HepG2 (cell line): ENCODE data around the gene ANKRD44. TPM values are rescaled to one million over a fixed set of nuclear protein-coding genes. Genes with fewer than 3 reads are reported as not detected.

Source experiments
- ATAC-seq: fragments of 200-7000 bp; cut with Tn5 transposase; 3 replicates; pipeline ENCODE4 v1.9.1; 2020; ENCODE audit warnings: mild to moderate bottlenecking, moderate library complexity
- BruUV-seq: library from RNA; stranded (reverse); fragments of 400-500 nt; replicated peaks from 2 replicates; lab custom pipeline; 2021; lab: Mats Ljungman, UMichigan
- CTCF ChIA-PET: fragments of 300-600 bp; formaldehyde crosslinking; extraction: SDS; loops from one replicate; lab custom pipeline; 2021; ENCODE audit warnings: low total read pairs, inconsistent platforms, low intra/inter-chr PET ratio; lab: Yijun Ruan, JAX
- POLR2A ChIA-PET: fragments of 350-600 bp; sonication (Branson Sonifier 250); formaldehyde crosslinking; loops from one replicate; lab custom pipeline; 2020; ENCODE audit warnings: antibody characterized with exemption, inconsistent platforms; lab: Yijun Ruan, JAX
- DNase-seq: peaks from one replicate; pipeline ENCODE4 v3.0.0-alpha.2; 2015; ENCODE audit warnings: low spot score
- FAIRE-seq: peaks from 3 replicates; lab custom pipeline; 2011; peaks lifted over from hg19 to GRCh38; lab: Jason Lieb, UNC
- H2AFZ ChIP-seq: one replicate; pipeline ENCODE4 v1.6.1; 2011; ENCODE audit warnings: low read length, inconsistent platforms
- H3K27ac ChIP-seq: fragments of 300-600 bp; 3 replicates; pipeline ENCODE4 v1.8.0; 2011; ENCODE audit warnings: mixed run types, mild to moderate bottlenecking, mixed read lengths, low read length, inconsistent platforms; ENCODE audit not compliant: insufficient read depth; ENCODE audit errors: extremely low read length
- H3K27me3 ChIP-seq, 2 experiments: fragments of 200-600 bp in 1 of 2; 2 replicates in 1 of 2; 3 replicates in 1 of 2; pipeline versions ENCODE4 v1.6.0 to v1.8.0; 2011; ENCODE audit warnings: low read length in 2 of 2, mild to moderate bottlenecking in 2 of 2, moderate library complexity in 2 of 2, inconsistent platforms in 1 of 2; ENCODE audit not compliant: insufficient read depth in 2 of 2, control insufficient read depth in 1 of 2
- H3K36me3 ChIP-seq, 2 experiments: fragments of 200-600 bp in 1 of 2; replicated peaks in 1 of 2; 2 replicates in 1 of 2; 3 replicates in 1 of 2; pipeline versions ENCODE4 v1.5.1 to v1.8.0; 2011; ENCODE audit warnings: low read length in 2 of 2, inconsistent platforms in 1 of 2; ENCODE audit not compliant: insufficient read depth in 2 of 2, control insufficient read depth in 1 of 2
- H3K4me1 ChIP-seq: 2 replicates; pipeline ENCODE4 v1.5.1; 2012; ENCODE audit warnings: low read length, inconsistent platforms; ENCODE audit not compliant: insufficient read depth
- H3K4me2 ChIP-seq: 2 replicates; pipeline ENCODE4 v1.6.0; 2011; ENCODE audit warnings: low read depth, low read length, inconsistent platforms
- H3K4me3 ChIP-seq, 3 experiments: fragments of 200-600 bp in 1 of 3; sonication (generic), shearing (Covaris generic) in 1 of 3; replicated peaks in 1 of 3; 2 replicates each; pipeline ENCODE4 v1.5.1; 2011 to 2016; ENCODE audit warnings: low read length in 3 of 3, inconsistent platforms in 2 of 3, low read depth in 2 of 3, mild to moderate bottlenecking in 2 of 3, control low read depth in 1 of 3, mixed read lengths in 1 of 3; ENCODE audit not compliant: insufficient read depth in 1 of 3
- H3K79me2 ChIP-seq: one replicate; pipeline ENCODE4 v1.6.1; 2011; ENCODE audit warnings: low read length, inconsistent platforms; ENCODE audit not compliant: insufficient read depth
- H3K9ac ChIP-seq: 2 replicates; pipeline ENCODE4 v1.6.0; 2011; ENCODE audit warnings: mild to moderate bottlenecking, low read depth, low read length, inconsistent platforms; ENCODE audit not compliant: insufficient read depth
- H3K9me3 ChIP-seq: 2 replicates; pipeline ENCODE4 v1.5.1; 2012; ENCODE audit warnings: mild to moderate bottlenecking, low read length
- H4K20me1 ChIP-seq: 2 replicates; pipeline ENCODE4 v1.6.0; 2011; ENCODE audit warnings: inconsistent platforms, mild to moderate bottlenecking, low read length, moderate library complexity; ENCODE audit not compliant: insufficient read depth
- BRD4 ChIP-seq: sonication (generic); formaldehyde crosslinking; IDR thresholded peaks from 2 replicates; pipeline ENCODE4 v1.4.0; 2020; ENCODE audit warnings: missing genetic modification reagents
- EEA1 ChIP-seq: sonication (generic); formaldehyde crosslinking; IDR thresholded peaks from 2 replicates; pipeline ENCODE4 v1.5.1; 2020; ENCODE audit warnings: mild to moderate bottlenecking, missing genetic modification reagents, borderline replicate concordance
- ESRRA ChIP-seq: sonication (generic); formaldehyde crosslinking; IDR thresholded peaks from 2 replicates; pipeline ENCODE4 v1.5.1; 2020; ENCODE audit warnings: mild to moderate bottlenecking, low read depth, missing genetic modification reagents
- HOXA9 ChIP-seq: sonication (generic); formaldehyde crosslinking; IDR thresholded peaks from 2 replicates; pipeline ENCODE4 v1.8.1; 2022; ENCODE audit warnings: missing genetic modification reagents, mild to moderate bottlenecking, moderate library complexity, borderline replicate concordance
- IRF9 ChIP-seq: sonication (generic); formaldehyde crosslinking; IDR thresholded peaks from 2 replicates; pipeline ENCODE4 v1.8.0; 2022; ENCODE audit warnings: missing genetic modification reagents, mild to moderate bottlenecking, borderline replicate concordance
- JARID2 ChIP-seq: sonication (generic); formaldehyde crosslinking; IDR thresholded peaks from 2 replicates; pipeline ENCODE4 v1.8.1; 2023; ENCODE audit warnings: missing genetic modification reagents, inconsistent platforms; ENCODE audit not compliant: insufficient replicate concordance
- MEIS2 ChIP-seq: sonication (generic); formaldehyde crosslinking; IDR thresholded peaks from 2 replicates; pipeline ENCODE4 v1.9.0; 2021; ENCODE audit warnings: mild to moderate bottlenecking, missing genetic modification reagents
- MTA1 ChIP-seq: sonication (generic); formaldehyde crosslinking; IDR thresholded peaks from 2 replicates; pipeline ENCODE4 v1.4.0; 2020; ENCODE audit warnings: missing genetic modification reagents, mild to moderate bottlenecking, borderline replicate concordance
- PRPF4 ChIP-seq: fragments of 200-400 bp; formaldehyde crosslinking; IDR thresholded peaks from 2 replicates; pipeline ENCODE4 v1.6.1; 2016; ENCODE audit warnings: low read length, low read depth; ENCODE audit not compliant: poor library complexity, severe bottlenecking
- SP1 ChIP-seq, 2 experiments: fragments of 450-650 bp in 1 of 2; sonication (generic) in 1 of 2; formaldehyde crosslinking in 1 of 2; IDR thresholded peaks; 2 replicates each; pipeline versions ENCODE4 v1.4.0 to v1.6.1; 2016 to 2020; ENCODE audit warnings: missing genetic modification reagents in 1 of 2
- TAF15 ChIP-seq: fragments of 200-400 bp; formaldehyde crosslinking; IDR thresholded peaks from one replicate; pipeline ENCODE4 v1.6.1; 2018; ENCODE audit warnings: mild to moderate bottlenecking, low read depth, low read length; ENCODE audit not compliant: poor library complexity, severe bottlenecking
- ZBTB3 ChIP-seq: sonication (generic); formaldehyde crosslinking; IDR thresholded peaks from 2 replicates; pipeline ENCODE4 v1.4.0; 2020; ENCODE audit warnings: low read depth, mild to moderate bottlenecking, moderate library complexity, missing genetic modification reagents, borderline replicate concordance
- ZGPAT ChIP-seq: IDR thresholded peaks from 2 replicates; pipeline ENCODE4 v1.6.1; 2016; ENCODE audit warnings: mild to moderate bottlenecking
- ZNF207 ChIP-seq: fragments of 450-650 bp; IDR thresholded peaks from 2 replicates; pipeline ENCODE4 v1.6.1; 2016; ENCODE audit warnings: antibody characterized with exemption, borderline replicate concordance
- ZNF550 ChIP-seq: sonication (generic); formaldehyde crosslinking; IDR thresholded peaks from 2 replicates; pipeline ENCODE4 v1.4.0; 2020; ENCODE audit warnings: mild to moderate bottlenecking, missing genetic modification reagents, borderline replicate concordance
- ZNF710 ChIP-seq: sonication (generic); formaldehyde crosslinking; IDR thresholded peaks from 2 replicates; pipeline ENCODE4 v1.5.0; 2020; ENCODE audit warnings: mild to moderate bottlenecking, missing genetic modification reagents, borderline replicate concordance
- WGBS: methylation state at CpG from one replicate; pipeline ENCODE4 v1.1.6; 2017; ENCODE audit warnings: low lambda C conversion rate; 5-methylcytosine and 5-hydroxymethylcytosine counted together
- in situ Hi-C: cut with HindIII; loops from 2 replicates; pipeline ENCODE4 v1.10.0; 2017; ENCODE audit warnings: low pct_unique_long_range_greater_than_20kb; ENCODE audit not compliant: extremely low pct_ligation_motif_present
- intact Hi-C: fragments of 100-400 bp; cut with micrococcal nuclease; formaldehyde crosslinking; loops from one replicate; pipeline ENCODE4 v1.10.0; 2022; ENCODE audit not compliant: unreplicated experiment
- polyA plus RNA-seq, 8 experiments: library from polyadenylated mRNA; depleted of rRNA in 3 of 8; stranded (reverse) in 7 of 8; unstranded in 1 of 8; fragments of >200 nt; fragmentation: Illumina TruSeq in 4 of 8; extraction: Trizol in 4 of 8; gene quantifications; 2 replicates each; pipeline versions ENCODE4 v1.2.1 to v1.2.3, GENCODE V29; 2011 to 2016; ENCODE audit warnings: low read depth in 4 of 8, missing spikeins in 1 of 8, mixed read lengths in 1 of 8; ENCODE audit not compliant: insufficient read depth in 1 of 8
- total RNA-seq, 5 experiments: library from RNA; depleted of rRNA; stranded (reverse); fragments of >200 nt; fragmentation: Illumina TruSeq; extraction: Trizol; gene quantifications; 2 replicates each; pipeline ENCODE4 v1.2.3, GENCODE V29; 2016; ENCODE audit warnings: low read depth in 1 of 5

Gene ANKRD44
- total and polyA plus RNA-seq, 2 of the 13 experiments (the other 11 are each of a cell fraction or from before 2014, with no cell fraction given) = 0.04 to 0.11 TPM

GRCh38 chr2:197306024-197306695 is 4.4 kb downstream of the ANKRD44 start:
- in situ Hi-C loops (no loop called here), intact Hi-C loops (no loop called here)
- no peak overlapping the region for H3K27ac ChIP-seq
- peaks cover 7% of the 10 kb centered on the region for H3K4me1 ChIP-seq
- no peaks in the 10 kb centered on the region for H4K20me1 ChIP-seq
- ATAC-seq = no peak
- H3K4me2 ChIP-seq = no peak overlapping the region
- no peaks in the 10 kb centered on the region for H3K79me2 ChIP-seq
- H3K36me3 ChIP-seq = no peaks in the 10 kb centered on the region
- no peak for FAIRE-seq
- peaks cover 0 to 58% of the 10 kb centered on the region in 2 experiments; a peak in 4 of 5 replicates for H3K27me3 ChIP-seq
- POLR2A ChIA-PET = no interaction called here
- no peak overlapping the region for H3K4me3 ChIP-seq
- H3K9me3 ChIP-seq = no peaks in the 10 kb centered on the region
- H3K9ac ChIP-seq = no peak overlapping the region
- no peak for DNase-seq
- no peak overlapping the region for H2AFZ ChIP-seq
- CTCF ChIA-PET = no interaction called here
- 26% methylated on average over 5 of the region's 5 CpGs for WGBS
- no TSS peak for BruUV-seq
- TF ChIP-seq EEA1 (CRISPR knock-in tag) (no peak), SP1 (IDR thresholded peaks at IDR 0.05) (no peak), SP1 (CRISPR knock-in tag; IDR thresholded peaks at IDR 0.05) (no peak), MTA1 (no peak), MEIS2 (no peak), JARID2 (CRISPR knock-in tag) (no peak), ZNF207 (no peak), PRPF4 (no peak), ZNF550 (CRISPR knock-in tag) (no peak), HOXA9 (no peak), TAF15 (no peak), ZGPAT (CRISPR knock-in tag) (no peak), ZBTB3 (CRISPR knock-in tag) (no peak), ESRRA (no peak), BRD4 (CRISPR knock-in tag) (no peak), IRF9 (no peak), ZNF710 (no peak)
